HG03460 (cell line): ENCODE results near the gene RNF5.
"Not testable (repeated sequence)": the region's sequence is repeated elsewhere in the genome, so short reads cannot be mapped to it uniquely, and the experiment has no call there.

Source experiments
- ATAC-seq: cut with Tn5 transposase; IDR thresholded peaks from one replicate; pipeline ENCODE4 v1.9.1; 2021; ENCODE audit not compliant: unreplicated experiment

The RNF5 gene

GRCh38 chr6:32188381-32189068 is 10.3 kb downstream of the RNF5 start:
- no peak for ATAC-seq

GRCh38 chr6:32189069-32189741 is 11.0 kb downstream of the RNF5 start:
- ATAC-seq, result no peak

GRCh38 chr6:32189742-32190053 is 11.5 kb downstream of the RNF5 start:
- ATAC-seq, result no peak

- peak; percentile 59 for ATAC-seq
These were observed 12.0 kb downstream of the RNF5 start, which contains the start of gene PBX2 for GRCh38 chr6:32190054-32190851. PBX2 (minus strand) TSS chr6:32190202; CDS start chr6:32189915, 287 bp downstream.

GRCh38 chr6:32190911-32191677 is 12.9 kb downstream of the RNF5 start:
- no peak for ATAC-seq

GRCh38 chr6:32191696-32192607 is 13.7 kb downstream of the RNF5 start:
- ATAC-seq, result no peak

GRCh38 chr6:32192608-32193039 is 14.4 kb downstream of the RNF5 start, which contains the start of gene GPSM3:
GPSM3 (minus strand) TSS chr6:32192643; CDS start chr6:32192513, 130 bp downstream.
- no peak for ATAC-seq

GRCh38 chr6:32193096-32193495 is 14.9 kb downstream of the RNF5 start:
- not testable (repeated sequence) for ATAC-seq

- no peak for ATAC-seq
These were observed 16.2 kb downstream of the RNF5 start for GRCh38 chr6:32194388-32194787.

- peak; percentile 65 for ATAC-seq
These were observed 16.8 kb downstream of the RNF5 start for GRCh38 chr6:32194825-32195651.

- ATAC-seq, result no peak
These were observed 17.4 kb downstream of the RNF5 start for GRCh38 chr6:32195652-32195901.

GRCh38 chr6:32195902-32196681 is 17.9 kb downstream of the RNF5 start:
- ATAC-seq, result peak; percentile 68

GRCh38 chr6:32196682-32197616 is 18.7 kb downstream of the RNF5 start:
- ATAC-seq, result no peak

- no peak for ATAC-seq
These were observed 20.1 kb downstream of the RNF5 start for GRCh38 chr6:32198345-32198696.

GRCh38 chr6:32198866-32199265 is 20.7 kb downstream of the RNF5 start:
- ATAC-seq, result no peak

- no peak for ATAC-seq
These were observed 22.7 kb downstream of the RNF5 start for GRCh38 chr6:32200711-32201475.

- no peak for ATAC-seq
These were observed 24.0 kb downstream of the RNF5 start for GRCh38 chr6:32202186-32202585.
